Endothelial cell of umbilical vein (primary cell): ENCODE results near the gene IL5RA. TPM values are rescaled to one million over a fixed set of nuclear protein-coding genes. Genes with fewer than 3 reads are reported as not detected.

Experiments
- BruUV-seq: library from RNA; stranded (reverse); fragments of 400-500 nt; replicated peaks from 2 replicates; lab custom pipeline; 2021; lab: Mats Ljungman, UMichigan
- CTCF ChIA-PET: fragments of 300-600, 350-600 bp; sonication (Branson Sonifier 250); formaldehyde crosslinking; loops from one replicate; lab custom pipeline; 2021; ENCODE audit warnings: antibody characterized with exemption, inconsistent platforms; lab: Charles Lee
- POLR2A ChIA-PET: fragments of 300-600, 350-600 bp; sonication (Branson Sonifier 250); formaldehyde crosslinking; loops from one replicate; lab custom pipeline; 2021; ENCODE audit warnings: antibody characterized with exemption, inconsistent platforms; lab: Charles Lee
- DNase-seq: peaks from one replicate; pipeline ENCODE4 v3.0.0-alpha.2; 2011; ENCODE audit warnings: low read depth, low spot score
- FAIRE-seq: peaks from 2 replicates; lab custom pipeline; 2011; peaks lifted over from hg19 to GRCh38; lab: Jason Lieb, UNC
- H2AFZ ChIP-seq: 2 replicates; pipeline ENCODE4 v1.6.0; 2012; ENCODE audit warnings: low read depth, low read length, control low read depth, inconsistent platforms
- H3K27ac ChIP-seq: 2 replicates; pipeline ENCODE4 v1.5.1; 2011; ENCODE audit warnings: low read depth, mild to moderate bottlenecking, control low read depth, low read length, moderate library complexity; ENCODE audit not compliant: insufficient read depth
- H3K27me3 ChIP-seq, 2 experiments: 2 replicates each; pipeline versions ENCODE4 v1.6.0 to v1.6.1; 2011; ENCODE audit warnings: low read length in 2 of 2, mixed read lengths in 1 of 2; ENCODE audit not compliant: control insufficient read depth in 2 of 2, insufficient read depth in 2 of 2
- H3K36me3 ChIP-seq, 2 experiments: 2 replicates in 1 of 2; 3 replicates in 1 of 2; pipeline ENCODE4 v1.5.1; 2011; ENCODE audit warnings: low read length in 2 of 2, mild to moderate bottlenecking in 1 of 2, moderate library complexity in 1 of 2; ENCODE audit not compliant: control insufficient read depth in 2 of 2, insufficient read depth in 2 of 2; ENCODE audit errors: extremely low read depth in 1 of 2
- H3K4me1 ChIP-seq: 3 replicates; pipeline ENCODE4 v1.5.1; 2011; ENCODE audit warnings: mild to moderate bottlenecking, low read length; ENCODE audit not compliant: control insufficient read depth, insufficient read depth; ENCODE audit errors: extremely low read depth
- H3K4me2 ChIP-seq: 2 replicates; pipeline ENCODE4 v1.6.1; 2011; ENCODE audit warnings: low read length, control low read depth, mixed read lengths; ENCODE audit not compliant: insufficient read depth
- H3K4me3 ChIP-seq, 3 experiments: fragments of 200-600 bp in 1 of 3; sonication (generic), shearing (Covaris generic) in 1 of 3; replicated peaks in 1 of 3; 2 replicates each; pipeline ENCODE4 v1.5.1; 2011 to 2016; ENCODE audit warnings: control low read depth in 3 of 3, low read length in 3 of 3, mild to moderate bottlenecking in 2 of 3, inconsistent platforms in 1 of 3, low read depth in 1 of 3, moderate library complexity in 1 of 3; ENCODE audit not compliant: insufficient read depth in 1 of 3
- H3K79me2 ChIP-seq: 2 replicates; pipeline ENCODE4 v1.6.0; 2012; ENCODE audit warnings: low read length, inconsistent platforms; ENCODE audit not compliant: control insufficient read depth, insufficient read depth
- H3K9ac ChIP-seq: replicated peaks from 2 replicates; pipeline ENCODE3; 2011; ENCODE audit warnings: low read length, control low read depth; ENCODE audit not compliant: insufficient read depth; ENCODE audit errors: extremely low read depth
- H3K9me1 ChIP-seq: replicated peaks from 3 replicates; pipeline ENCODE4 v1.6.0; 2011; ENCODE audit warnings: mild to moderate bottlenecking, low read length; ENCODE audit not compliant: control insufficient read depth, insufficient read depth; ENCODE audit errors: extremely low read depth
- H3K9me3 ChIP-seq: replicated peaks from 2 replicates; pipeline ENCODE4 v1.5.1; 2012; ENCODE audit warnings: low read length, inconsistent platforms; ENCODE audit not compliant: control insufficient read depth, insufficient read depth
- H4K20me1 ChIP-seq: replicated peaks from 2 replicates; pipeline ENCODE3; 2011; ENCODE audit warnings: mild to moderate bottlenecking, low read length; ENCODE audit not compliant: control insufficient read depth, insufficient read depth; ENCODE audit errors: extremely low read depth
- CTCF ChIP-seq, 2 donors: IDR thresholded peaks; 1 replicate in 1 of 2; 2 replicates in 1 of 2; pipeline ENCODE4 v1.5.1; 2011; ENCODE audit warnings: low read length in 2 of 2, mild to moderate bottlenecking in 2 of 2, moderate library complexity in 2 of 2, control low read depth in 1 of 2, inconsistent platforms in 1 of 2, low read depth in 1 of 2; ENCODE audit not compliant: insufficient read depth in 1 of 2; ENCODE audit errors: extremely low read depth in 1 of 2
- EZH2 ChIP-seq: IDR thresholded peaks from 2 replicates; pipeline ENCODE4 v1.6.1; 2012; ENCODE audit warnings: borderline replicate concordance, low read depth, mild to moderate bottlenecking, moderate library complexity, low read length, inconsistent platforms; ENCODE audit not compliant: severe bottlenecking
- FOS ChIP-seq: IDR thresholded peaks from 2 replicates; pipeline ENCODE4 v1.6.1; 2011; ENCODE audit warnings: mild to moderate bottlenecking, low read length, moderate library complexity, borderline replicate concordance; ENCODE audit not compliant: insufficient read depth
- JUN ChIP-seq: IDR thresholded peaks from 2 replicates; pipeline ENCODE4 v1.6.1; 2011; ENCODE audit warnings: borderline replicate concordance, low read depth; ENCODE audit not compliant: insufficient read length, insufficient read depth
- MAX ChIP-seq: IDR thresholded peaks from 2 replicates; pipeline ENCODE4 v1.6.1; 2011; ENCODE audit not compliant: insufficient read depth, insufficient read length
- MYC ChIP-seq: IDR thresholded peaks from one replicate; pipeline ENCODE4 v1.6.1; 2011; ENCODE audit warnings: mild to moderate bottlenecking, low read depth, low read length
- POLR2A ChIP-seq: IDR thresholded peaks from 2 replicates; pipeline ENCODE4 v1.6.1; 2012; ENCODE audit warnings: low read depth, mild to moderate bottlenecking, control low read depth, low read length
- POLR2AphosphoS5 ChIP-seq: IDR thresholded peaks from 2 replicates; pipeline ENCODE4 v1.6.1; 2012; ENCODE audit warnings: low read depth, mild to moderate bottlenecking, control low read depth, low read length, moderate library complexity; ENCODE audit not compliant: insufficient read depth
- dilution Hi-C: fragments of 300-500 bp; cut with MboI; formaldehyde crosslinking; loops from one replicate; pipeline ENCODE4 v1.15.0; 2019; ENCODE audit warnings: low sequenced_read_pairs; ENCODE audit not compliant: extremely low pct_ligation_motif_present
- intact Hi-C: fragments of 100-400 bp; cut with micrococcal nuclease; formaldehyde crosslinking; loops from one replicate; pipeline ENCODE4 v1.10.0; 2022
- polyA plus RNA-seq, 4 experiments: library from polyadenylated mRNA; depleted of rRNA in 3 of 4; stranded (reverse) in 3 of 4; unstranded in 1 of 4; fragments of >200 nt; gene quantifications; 2 replicates each; pipeline versions ENCODE4 v1.2.1 to v1.2.3, GENCODE V29; 2011 to 2012; ENCODE audit warnings: missing spikeins in 1 of 4
- total RNA-seq: library from RNA; stranded (reverse); gene quantifications from 2 replicates; pipeline ENCODE4 v1.2.3, GENCODE V29; 2021

The IL5RA gene
- total and polyA plus RNA-seq, 2 donors (not counting 3 experiments of a cell fraction or from before 2014, with no cell fraction given) = not detected

- H2AFZ ChIP-seq = no peak overlapping the region
Observed at GRCh38 chr3:3151513-3151912, 41.3 kb upstream of the IL5RA start.

More at GRCh38 chr3:3151513-3151912, 41.3 kb upstream of the IL5RA start:
- TF ChIP-seq POLR2A = no peak
- TF ChIP-seq EZH2 = no peak
- TF ChIP-seq JUN = no peak
- no peak for TF ChIP-seq MAX
- no peak for TF ChIP-seq FOS
- no peak for TF ChIP-seq CTCF (IDR thresholded peaks at IDR 0.05; ENCODE audit: extremely low read depth in 1 of 2, insufficient read depth in 1 of 2, low read depth in 1 of 2, low read length in 2 of 2)
- TF ChIP-seq MYC = no peak
- no peak for TF ChIP-seq POLR2AphosphoS5
- DNase-seq (no peak), FAIRE-seq (no peak)
- BruUV-seq = no TSS peak
- intact Hi-C loops = no loop called here
- Histone ChIP-seq H3K4me1 (peaks cover 9% of the 10 kb centered on the region), H3K4me2 (no peak overlapping the region), H3K4me3 (no peak overlapping the region), H3K9me1 (no peaks in the 10 kb centered on the region), H3K9ac (no peak overlapping the region), H3K79me2 (no peaks in the 10 kb centered on the region), H3K27me3 (no peaks in the 10 kb centered on the region), H4K20me1 (peaks cover 3% of the 10 kb centered on the region), H3K36me3 (peaks cover 12 to 26% of the 10 kb centered on the region in 2 experiments), H3K27ac (no peak overlapping the region), H3K9me3 (no peaks in the 10 kb centered on the region)
- dilution Hi-C loops = no loop called here
- CTCF ChIA-PET = interaction anchor here (1.0 to 1.1 kb wide), 2 partner anchors 9 to 903 kb away, joined by 3 read pairs; no protein-coding TSS in a partner anchor
- POLR2A ChIA-PET = no interaction called here
